HG03521 (cell line): ENCODE measurements around the gene SSC4D.
"Not testable (repeated sequence)": the region's sequence is repeated elsewhere in the genome, so short reads cannot be mapped to it uniquely, and the experiment has no call there.

Experiments used
- ATAC-seq: cut with Tn5 transposase; IDR thresholded peaks from one replicate; pipeline ENCODE4 v1.9.1; 2021; ENCODE audit warnings: mild to moderate bottlenecking, moderate library complexity; ENCODE audit not compliant: unreplicated experiment

SSC4D gene

DNA sequence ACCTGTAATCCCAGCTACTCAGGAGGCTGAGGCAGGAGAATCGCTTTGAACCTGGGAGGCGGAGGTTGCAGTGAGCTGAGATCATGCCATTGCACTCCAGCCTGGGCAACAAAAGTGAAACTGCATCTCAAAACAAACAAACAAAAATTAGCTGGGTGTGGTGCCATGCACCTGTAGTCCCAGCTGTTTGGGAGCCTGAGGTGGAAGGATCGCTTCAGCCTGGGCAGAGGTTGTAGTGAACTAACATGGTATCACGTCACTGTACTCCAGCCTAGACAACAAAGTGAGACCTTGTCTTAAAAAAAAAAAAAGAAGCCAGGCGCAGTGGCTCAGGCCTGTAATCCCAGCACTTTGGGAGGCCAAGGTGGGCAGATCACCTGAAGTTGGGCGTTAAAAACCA, 21.7 kb downstream of the SSC4D start:
- not testable (repeated sequence) for ATAC-seq

DNA sequence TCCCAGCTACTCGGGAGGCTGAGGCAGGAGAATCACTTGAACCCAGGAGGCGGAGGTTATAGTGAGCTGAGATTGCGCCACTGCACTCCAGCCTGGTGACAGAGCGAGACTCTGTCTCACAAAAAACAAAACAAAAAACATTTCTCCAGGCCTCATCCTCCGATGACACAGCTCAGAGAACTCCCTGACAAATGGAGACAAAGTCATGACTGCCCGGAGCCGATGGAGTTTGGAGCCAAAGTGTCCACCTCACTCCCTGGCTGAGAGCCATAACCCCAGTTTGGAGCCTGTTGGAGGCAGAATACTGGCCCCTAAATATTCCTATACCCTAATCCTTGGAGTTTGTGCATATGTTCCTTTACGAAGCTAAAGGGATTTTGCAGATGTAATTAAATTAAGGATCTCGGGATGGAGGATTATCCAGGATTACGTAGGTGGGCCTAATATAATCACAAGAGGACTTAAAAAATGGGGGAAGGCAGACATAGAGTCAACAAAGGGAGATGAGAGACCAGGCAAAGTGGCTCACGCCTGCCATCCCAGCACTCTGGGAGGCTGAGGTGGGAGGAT, 22.7 kb downstream of the SSC4D start:
- ATAC-seq, result no peak

- no peak for ATAC-seq
Measured at GRCh38 chr7:76383089-76383944, 26.2 kb downstream of the SSC4D start.

DNA sequence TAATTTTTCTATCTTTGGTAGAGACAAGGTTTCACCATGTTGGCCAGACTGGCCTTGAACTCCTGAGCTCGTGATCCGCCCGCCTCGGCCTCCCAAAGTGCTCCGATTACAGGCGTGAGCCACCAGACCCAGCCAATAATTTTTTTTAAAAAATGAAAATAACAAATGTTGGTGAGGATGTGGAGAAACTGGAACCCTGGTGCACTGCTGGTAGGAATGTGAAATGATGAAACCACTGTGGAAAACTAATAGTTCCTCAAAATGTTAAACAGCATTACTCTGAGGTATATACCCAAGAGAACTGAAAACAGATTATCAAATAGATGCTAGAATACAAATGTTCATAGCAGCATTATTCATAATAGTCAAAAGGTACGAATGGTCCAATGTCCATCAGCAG, 27.7 kb downstream of the SSC4D start:
- ATAC-seq, result no peak

- no peak for ATAC-seq
Measured at GRCh38 chr7:76380623-76380966, 28.9 kb downstream of the SSC4D start.

GRCh38 chr7:76377186-76377918, 32.1 kb downstream of the SSC4D start:
- ATAC-seq, result no peak

DNA sequence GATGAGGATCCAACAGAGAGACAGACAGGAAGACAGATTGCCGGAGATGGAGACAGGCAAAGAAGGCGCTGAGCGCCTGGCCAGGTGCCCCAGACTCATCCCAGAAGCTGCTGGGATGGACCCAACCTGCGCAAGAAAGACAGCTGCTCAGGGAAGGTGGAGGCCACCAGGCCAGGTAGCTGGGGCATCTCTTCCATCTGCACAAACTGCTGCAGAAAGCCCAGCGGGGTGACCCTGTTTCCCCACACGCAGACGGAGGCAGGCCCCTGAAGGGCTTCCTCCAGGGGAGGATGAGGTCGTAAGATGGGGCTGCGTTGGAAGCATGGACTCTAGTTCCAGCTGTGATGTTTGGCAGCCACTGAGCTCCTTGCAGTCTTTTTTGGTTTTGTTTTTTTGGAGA, 34.2 kb downstream of the SSC4D start:
- no peak for ATAC-seq

DNA sequence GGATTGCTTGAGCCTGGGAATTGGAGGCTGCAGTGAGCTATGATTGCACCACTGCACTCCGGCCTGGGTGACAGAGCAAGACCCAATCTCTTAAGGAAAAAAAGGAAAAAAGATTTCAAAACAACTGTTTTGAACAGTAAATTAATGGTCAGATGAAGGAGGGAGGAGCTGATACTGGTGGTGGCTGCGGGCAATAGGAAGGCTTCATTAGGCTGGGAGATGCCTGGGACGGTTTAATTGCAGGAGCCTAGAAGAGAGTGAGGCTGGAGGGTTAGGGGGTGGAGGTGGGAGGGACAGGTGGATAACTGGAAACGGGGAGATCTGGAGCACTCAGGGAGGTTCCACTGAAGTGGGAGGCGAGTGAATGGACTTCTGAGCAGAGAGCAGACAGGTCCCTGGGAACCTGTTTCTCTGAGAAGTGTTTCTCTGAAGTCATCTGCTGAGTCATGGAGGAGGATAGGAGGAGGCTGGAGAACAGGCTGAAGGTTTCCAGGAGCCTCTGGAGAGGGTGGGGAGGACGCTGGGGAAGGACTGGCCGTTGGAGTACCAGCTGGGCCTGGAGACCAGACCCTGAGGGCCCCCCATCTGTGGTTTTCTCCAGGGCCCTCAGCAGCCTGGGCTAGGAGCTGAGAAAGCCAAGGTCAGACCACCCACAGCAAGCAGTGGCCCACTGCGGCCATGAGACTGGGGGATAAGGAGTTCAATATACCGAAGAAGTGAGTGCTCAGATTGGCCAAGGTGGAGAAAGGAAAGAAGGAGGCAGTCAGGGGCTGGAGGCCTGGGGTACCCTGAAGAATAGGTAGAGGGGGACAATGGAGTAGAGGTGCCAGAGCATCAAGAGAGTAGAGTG, 36.3 kb downstream of the SSC4D start:
- no peak for ATAC-seq

- no peak for ATAC-seq
Measured at GRCh38 chr7:76371396-76371795, 38.1 kb downstream of the SSC4D start.

- ATAC-seq, result no peak
Measured at GRCh38 chr7:76369018-76369417, 40.5 kb downstream of the SSC4D start.

DNA sequence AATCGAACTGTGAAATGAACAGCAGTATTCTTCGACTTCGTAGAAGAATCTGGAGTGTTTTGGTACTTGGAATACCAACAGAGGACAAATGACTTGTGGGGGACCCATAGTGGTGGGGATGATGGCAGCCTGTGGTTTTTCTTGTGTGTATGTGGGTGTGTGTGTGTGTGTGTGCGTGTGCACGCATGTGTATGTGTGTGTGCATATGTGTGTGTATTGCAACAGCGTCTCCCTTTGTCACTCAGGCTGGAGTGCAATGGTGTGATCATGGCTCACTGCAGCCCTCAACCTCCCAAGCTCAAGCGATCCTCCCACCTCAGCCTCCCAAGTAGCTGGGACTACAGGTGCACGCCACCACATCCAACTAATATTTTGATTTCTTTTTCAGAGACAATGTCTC, 41.3 kb downstream of the SSC4D start:
- ATAC-seq, result no peak

- no peak for ATAC-seq
Measured at GRCh38 chr7:76364198-76364584, 45.3 kb downstream of the SSC4D start.

DNA sequence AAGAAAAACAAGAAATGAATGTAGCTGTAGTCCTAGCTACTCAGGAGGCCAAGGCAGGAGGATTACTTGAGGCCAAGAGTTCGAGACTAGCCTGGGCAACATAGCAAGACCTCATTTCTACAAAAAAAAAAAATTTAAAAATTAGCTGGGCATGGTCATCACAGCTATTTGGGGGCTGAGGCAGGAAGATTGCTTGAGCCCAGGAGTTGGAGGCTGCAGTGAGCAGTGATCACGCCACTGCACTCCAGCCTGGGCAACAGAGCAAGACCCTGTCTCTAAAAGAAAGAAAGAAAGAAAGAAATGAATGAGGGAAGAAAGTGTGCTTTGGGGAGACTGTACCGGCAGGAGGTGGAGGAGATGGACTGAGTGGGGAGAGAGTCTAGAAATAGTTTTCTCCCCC, 45.7 kb downstream of the SSC4D start:
- not testable (repeated sequence) for ATAC-seq

DNA sequence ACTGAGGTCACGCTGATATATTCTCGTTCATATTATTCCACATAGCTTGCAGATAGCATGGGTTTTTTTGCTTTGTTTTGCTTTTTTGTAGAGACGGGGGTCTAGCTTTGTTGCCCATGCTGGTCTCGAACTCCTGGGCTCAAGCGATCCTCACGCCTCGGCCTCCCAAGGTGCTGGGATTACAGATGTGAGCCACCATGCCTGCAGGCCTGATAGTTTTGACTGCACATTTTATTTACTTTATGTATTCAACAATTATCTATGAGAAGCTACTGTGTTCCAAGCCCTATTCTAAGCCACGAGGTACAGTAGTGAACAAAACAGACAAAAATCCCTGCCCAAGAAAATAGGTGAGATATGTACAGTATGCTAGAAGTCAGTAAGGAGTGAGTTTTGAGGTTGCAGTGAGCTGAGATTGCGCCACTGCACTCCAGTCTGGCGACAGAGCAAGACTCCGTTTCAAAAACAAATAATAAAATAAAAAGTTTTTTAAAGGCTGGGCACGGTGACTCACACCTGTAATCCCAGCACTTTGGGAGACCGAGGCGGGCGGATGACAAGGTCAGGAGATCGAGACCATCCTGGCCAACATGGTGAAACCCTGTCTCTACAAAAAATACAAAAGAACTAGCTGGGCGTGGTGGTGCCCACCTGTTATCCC, 49.4 kb downstream of the SSC4D start:
- ATAC-seq, result no peak

DNA sequence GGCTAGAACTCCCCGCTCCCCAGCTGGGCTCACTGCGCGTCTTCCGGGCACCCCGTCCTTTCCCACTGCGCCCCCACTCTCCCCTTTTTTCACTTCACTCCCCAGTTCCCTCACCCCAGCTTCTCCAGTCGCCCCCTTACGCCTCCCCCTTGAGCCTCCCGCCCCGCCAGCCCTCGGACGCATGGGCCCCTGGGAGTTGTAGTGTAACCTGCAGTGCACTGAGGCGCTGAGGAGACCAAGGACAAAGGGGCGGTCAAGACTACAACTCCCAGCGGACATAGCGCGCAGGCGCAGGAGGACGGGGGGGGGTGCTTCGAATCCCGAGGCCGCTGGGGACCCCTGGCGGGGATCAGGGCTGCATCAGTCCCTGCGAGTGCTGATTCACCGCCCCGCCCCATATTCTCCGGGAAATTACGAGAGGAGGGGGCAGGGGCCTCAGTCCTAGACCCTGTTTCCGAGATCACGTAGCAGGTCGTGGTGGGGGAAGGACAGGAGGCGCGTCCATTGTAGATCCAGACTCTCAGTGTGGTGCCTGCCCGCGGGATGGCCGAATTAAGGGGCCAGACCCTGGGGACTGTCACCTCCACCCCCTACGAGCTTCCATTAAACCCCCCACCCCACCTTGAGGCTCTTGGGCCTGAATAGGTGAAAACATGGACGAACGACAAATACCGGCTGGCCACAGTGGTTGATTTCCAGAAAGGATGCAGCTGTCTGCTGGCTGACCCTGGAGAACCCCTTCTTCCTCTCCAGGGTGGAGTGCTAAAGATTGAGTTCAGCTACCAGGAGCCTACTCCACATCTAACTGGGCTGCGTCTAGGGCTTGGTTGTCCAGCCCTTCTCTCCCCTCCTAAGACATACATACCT, 50.2 kb downstream of the SSC4D start:
- peak; percentile 85 for ATAC-seq

- ATAC-seq, result peak; percentile 56
Measured at GRCh38 chr7:76358481-76359110, 50.9 kb downstream of the SSC4D start, which contains the start of gene YWHAG. Gene YWHAG, minus strand, starts transcription at chr7:76358991. Its CDS starts 183 bp downstream, at chr7:76358808.

DNA sequence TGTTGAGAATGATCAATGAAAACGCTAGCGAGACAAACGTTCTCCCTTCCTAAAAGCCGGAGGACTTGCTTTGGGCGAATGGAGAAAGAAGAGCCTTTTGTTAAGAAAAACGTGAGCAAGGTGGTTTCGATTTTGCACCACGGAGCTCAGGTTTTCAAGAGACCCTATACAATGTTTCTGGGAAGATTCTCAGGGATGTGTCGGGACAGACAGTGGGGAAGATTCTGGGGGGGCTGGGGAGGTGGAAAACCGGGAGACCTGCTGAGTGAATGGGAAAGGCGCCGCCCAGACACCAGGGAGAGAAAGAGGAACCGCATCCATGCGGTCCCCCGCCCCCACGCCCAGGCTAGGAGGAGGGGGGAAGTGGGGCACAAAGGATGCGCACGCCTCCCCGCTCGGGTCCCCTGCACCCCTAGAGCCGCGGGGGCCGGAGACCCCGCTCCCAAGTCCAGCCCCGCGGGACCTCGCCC, 51.5 kb downstream of the SSC4D start:
- peak; percentile 25 for ATAC-seq

DNA sequence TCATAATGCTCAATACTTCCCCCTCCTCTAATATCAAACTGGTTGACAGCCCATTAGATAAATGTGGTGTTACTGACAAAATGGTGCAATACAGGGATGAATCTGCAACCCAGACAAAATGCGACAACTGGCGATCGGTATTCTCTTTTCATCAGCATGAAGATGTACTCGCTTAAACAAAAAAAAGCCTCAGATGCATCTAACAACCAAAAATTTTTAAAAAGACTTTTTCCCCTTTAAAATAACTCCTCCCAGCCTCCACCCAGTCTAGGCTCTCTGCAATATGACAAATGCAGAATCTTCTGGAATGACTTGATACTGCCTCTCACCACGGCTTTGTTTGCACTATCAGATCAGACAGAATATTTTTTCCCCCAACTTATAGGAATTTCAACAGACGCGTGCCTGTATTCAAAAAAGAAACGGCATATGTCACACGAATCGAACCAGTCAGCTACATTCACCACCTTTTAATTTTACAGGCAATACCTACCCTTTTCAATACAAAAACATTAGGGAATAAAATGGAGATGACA, 52.0 kb downstream of the SSC4D start:
- no peak for ATAC-seq

- ATAC-seq, result no peak
Measured at GRCh38 chr7:76356823-76357222, 52.7 kb downstream of the SSC4D start.
